Glutamatergic neuron (in vitro differentiated cells): ENCODE data around the gene ABCA3. TPM values are rescaled to one million over a fixed set of nuclear protein-coding genes. Genes with fewer than 3 reads are reported as not detected.

Experiments
- DNase-seq: peaks from one replicate; pipeline ENCODE4 v3.0.0; 2022
- H3K27ac Mint-ChIP-seq: one replicate; pipeline ENCODE4 v1.8.0; 2020; ENCODE audit warnings: mild to moderate bottlenecking, mixed read lengths, inconsistent platforms; ENCODE audit not compliant: unreplicated experiment
- H3K27me3 Mint-ChIP-seq: one replicate; pipeline ENCODE4 v1.8.0; 2020; ENCODE audit warnings: mild to moderate bottlenecking, moderate library complexity, mixed read lengths, inconsistent platforms; ENCODE audit not compliant: unreplicated experiment
- H3K36me3 Mint-ChIP-seq: one replicate; pipeline ENCODE4 v1.8.0; 2020; ENCODE audit warnings: mild to moderate bottlenecking, mixed read lengths, inconsistent platforms; ENCODE audit not compliant: unreplicated experiment
- H3K4me1 Mint-ChIP-seq: one replicate; pipeline ENCODE4 v1.8.0; 2020; ENCODE audit warnings: mild to moderate bottlenecking, low read depth, mixed read lengths, inconsistent platforms; ENCODE audit not compliant: unreplicated experiment
- H3K4me3 Mint-ChIP-seq: one replicate; pipeline ENCODE4 v1.8.0; 2020; ENCODE audit warnings: mild to moderate bottlenecking, mixed read lengths, inconsistent platforms; ENCODE audit not compliant: unreplicated experiment
- H3K9me3 Mint-ChIP-seq: one replicate; pipeline ENCODE4 v1.8.0; 2020; ENCODE audit warnings: mild to moderate bottlenecking, moderate library complexity, mixed read lengths, inconsistent platforms; ENCODE audit not compliant: unreplicated experiment
- CTCF ChIP-seq: fragments of 200-600 bp; sonication (generic); IDR thresholded peaks from one replicate; pipeline ENCODE4 v1.5.0; 2021; ENCODE audit not compliant: partially characterized antibody, unreplicated experiment
- total RNA-seq: library from RNA; stranded (reverse); fragmentation: NEBNext Ultra II Directional; extraction: Animal tissue kit (Norgen Biotek cat#: 25700); gene quantifications from one replicate; pipeline ENCODE4 v1.2.1, GENCODE V29; 2021; ENCODE audit not compliant: unreplicated experiment

ABCA3 gene
- total RNA-seq, 1 donor from 2014 or later = 110 TPM

DNA sequence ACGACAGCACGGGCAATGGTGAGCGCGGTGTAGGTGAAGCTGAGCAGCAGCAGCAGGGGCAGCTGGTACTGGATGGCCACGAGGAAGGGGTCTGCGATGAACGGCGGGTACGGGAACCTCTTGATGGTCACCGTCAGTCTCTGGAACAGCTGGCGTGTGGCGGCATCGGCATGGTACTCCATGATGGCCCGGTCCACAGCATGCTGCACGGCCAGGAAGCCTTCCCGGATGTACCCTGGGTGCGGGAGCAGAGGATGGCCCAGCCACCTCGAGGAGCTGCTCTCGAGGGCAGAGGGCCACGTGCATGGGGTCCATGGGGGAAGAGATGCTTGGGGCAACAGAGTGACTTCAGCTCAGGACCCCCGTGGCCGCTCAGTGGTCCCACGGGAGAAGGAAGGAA, 20.9 kb downstream of the ABCA3 start:
- Mint-ChIP-seq H3K4me1 (no peaks in the 10 kb centered on the region), H3K27ac (no peak overlapping the region), H3K4me3 (no peak overlapping the region), H3K36me3 (peaks cover 17% of the 10 kb centered on the region), H3K27me3 (no peaks in the 10 kb centered on the region), H3K9me3 (peaks cover 6% of the 10 kb centered on the region)
- no peak for TF ChIP-seq CTCF
- no peak for DNase-seq

DNA sequence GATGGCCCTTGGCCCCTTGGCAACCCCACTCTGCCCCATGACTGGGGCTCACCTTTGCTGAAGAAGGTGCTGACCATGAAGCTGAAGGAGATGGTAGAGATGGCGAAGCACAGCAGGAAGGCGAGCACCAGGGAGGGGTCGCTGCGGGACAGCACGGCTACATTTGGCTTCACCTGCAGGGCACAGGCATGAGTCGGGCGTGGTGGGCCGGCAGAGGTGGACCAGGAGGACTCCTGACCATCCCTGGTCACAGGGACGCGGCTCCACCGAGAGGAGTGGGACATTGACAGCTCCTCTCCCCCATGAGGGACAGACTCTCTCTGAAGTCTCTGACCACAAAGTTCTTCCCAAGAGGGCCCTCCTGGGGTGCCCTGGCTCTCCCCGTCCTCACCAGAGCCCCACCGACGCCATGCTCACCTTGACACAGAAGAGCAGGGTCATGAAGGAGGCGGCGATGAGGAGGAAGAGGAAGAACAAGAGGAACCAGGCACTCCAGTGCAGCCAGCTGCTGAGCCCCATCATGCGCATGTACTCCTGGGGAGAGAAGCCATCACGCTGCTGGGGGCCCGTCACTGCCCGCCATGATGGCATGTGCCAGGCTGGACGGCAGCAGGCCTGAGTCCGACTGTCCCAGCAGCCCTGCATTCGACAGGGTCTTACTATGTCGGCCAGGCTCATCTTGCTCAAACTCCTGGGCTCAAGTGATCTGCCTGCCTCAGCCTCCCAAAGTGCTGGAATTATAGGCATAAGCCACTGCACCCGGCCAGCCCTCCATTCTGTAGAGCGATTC, 23.1 kb downstream of the ABCA3 start:
- no peak overlapping the region for H3K4me3 Mint-ChIP-seq

GRCh38 chr16:2308089-2308962, 32.2 kb downstream of the ABCA3 start:
- Mint-ChIP-seq H3K4me3 (no peak overlapping the region), H3K27me3 (peaks cover 2% of the 10 kb centered on the region), H3K9me3 (peaks cover 5% of the 10 kb centered on the region), H3K4me1 (no peaks in the 10 kb centered on the region), H3K27ac (no peak overlapping the region), H3K36me3 (no peaks in the 10 kb centered on the region)
- DNase-seq = no peak
- TF ChIP-seq CTCF = no peak

More for the DNA sequence above, 23.1 kb downstream of the ABCA3 start:
- Mint-ChIP-seq H3K27me3 (no peaks in the 10 kb centered on the region), H3K27ac (no peak overlapping the region), H3K36me3 (peaks cover 8% of the 10 kb centered on the region), H3K4me1 (no peaks in the 10 kb centered on the region), H3K9me3 (peaks cover 6% of the 10 kb centered on the region)
- DNase-seq = no peak
- TF ChIP-seq CTCF = no peak

GRCh38 chr16:2299915-2300192, 40.7 kb downstream of the ABCA3 start:
- Mint-ChIP-seq H3K27me3 (peaks cover 4% of the 10 kb centered on the region), H3K4me1 (no peaks in the 10 kb centered on the region), H3K27ac (no peak overlapping the region), H3K36me3 (no peaks in the 10 kb centered on the region), H3K4me3 (no peak overlapping the region), H3K9me3 (no peaks in the 10 kb centered on the region)
- DNase-seq = no peak
- no peak for TF ChIP-seq CTCF
